ENCODE results near the gene BNIP3. TPM values are rescaled to one million over a fixed set of nuclear protein-coding genes. Genes with fewer than 3 reads are reported as not detected.

The BNIP3 gene
- total RNA-seq, 1 donor from 2014 or later, result 29.9 TPM

DNA sequence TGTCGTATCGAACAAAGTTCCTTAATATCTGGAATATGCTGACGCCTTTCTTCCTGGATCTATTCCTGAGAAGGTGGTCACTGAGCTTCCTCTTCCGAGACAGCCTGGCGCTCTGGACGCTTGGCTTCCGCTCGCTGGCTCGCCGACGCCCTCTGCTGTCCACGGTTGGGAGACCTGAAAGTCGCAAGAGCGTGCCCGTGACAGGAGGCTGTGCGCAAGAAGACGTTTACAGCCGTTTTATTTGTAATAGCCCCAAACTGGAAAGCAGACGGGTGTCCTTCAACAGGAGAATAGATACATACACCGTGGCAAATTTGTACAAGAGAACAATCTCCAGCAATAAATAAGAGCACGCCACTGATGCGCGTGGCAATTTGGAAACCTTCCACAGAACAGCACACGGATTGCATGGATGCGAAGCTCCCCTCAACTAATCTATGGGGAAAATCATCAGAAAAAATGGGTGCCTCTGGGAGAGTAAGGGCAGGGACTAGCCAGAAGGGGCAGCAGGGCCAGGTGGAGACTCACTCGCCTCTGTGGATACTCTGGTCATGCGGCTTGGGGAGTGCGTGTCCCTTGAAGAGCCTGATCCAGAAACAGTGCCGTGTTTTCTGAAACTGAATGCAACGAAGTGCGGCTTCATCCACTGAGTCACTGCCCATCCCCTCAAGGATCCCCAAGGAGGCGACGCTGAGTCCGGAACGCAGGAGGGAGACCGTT is 41.5 kb upstream of the BNIP3 start:
- Mint-ChIP-seq H3K4me1 (ENCODE audit: unreplicated experiment) (peaks cover 5% of the 10 kb centered on the region), H3K4me3 (ENCODE audit: unreplicated experiment) (peak overlapping the region; percentile 32), H3K36me3 (ENCODE audit: low read depth, unreplicated experiment) (peaks cover 10% of the 10 kb centered on the region), H3K27me3 (ENCODE audit: unreplicated experiment) (peaks cover 13% of the 10 kb centered on the region), H3K9me3 (ENCODE audit: unreplicated experiment) (no peaks in the 10 kb centered on the region), H3K27ac (ENCODE audit: unreplicated experiment) (no peak overlapping the region)
- DNase-seq (ENCODE audit: low spot score), result peak; percentile 91
- TF ChIP-seq, protein P1, sequence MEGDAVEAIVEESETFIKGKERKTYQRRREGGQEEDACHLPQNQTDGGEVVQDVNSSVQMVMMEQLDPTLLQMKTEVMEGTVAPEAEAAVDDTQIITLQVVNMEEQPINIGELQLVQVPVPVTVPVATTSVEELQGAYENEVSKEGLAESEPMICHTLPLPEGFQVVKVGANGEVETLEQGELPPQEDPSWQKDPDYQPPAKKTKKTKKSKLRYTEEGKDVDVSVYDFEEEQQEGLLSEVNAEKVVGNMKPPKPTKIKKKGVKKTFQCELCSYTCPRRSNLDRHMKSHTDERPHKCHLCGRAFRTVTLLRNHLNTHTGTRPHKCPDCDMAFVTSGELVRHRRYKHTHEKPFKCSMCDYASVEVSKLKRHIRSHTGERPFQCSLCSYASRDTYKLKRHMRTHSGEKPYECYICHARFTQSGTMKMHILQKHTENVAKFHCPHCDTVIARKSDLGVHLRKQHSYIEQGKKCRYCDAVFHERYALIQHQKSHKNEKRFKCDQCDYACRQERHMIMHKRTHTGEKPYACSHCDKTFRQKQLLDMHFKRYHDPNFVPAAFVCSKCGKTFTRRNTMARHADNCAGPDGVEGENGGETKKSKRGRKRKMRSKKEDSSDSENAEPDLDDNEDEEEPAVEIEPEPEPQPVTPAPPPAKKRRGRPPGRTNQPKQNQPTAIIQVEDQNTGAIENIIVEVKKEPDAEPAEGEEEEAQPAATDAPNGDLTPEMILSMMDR (IDR thresholded peaks at IDR 0.05; ENCODE audit: unreplicated experiment), result peak; percentile 77

DNA sequence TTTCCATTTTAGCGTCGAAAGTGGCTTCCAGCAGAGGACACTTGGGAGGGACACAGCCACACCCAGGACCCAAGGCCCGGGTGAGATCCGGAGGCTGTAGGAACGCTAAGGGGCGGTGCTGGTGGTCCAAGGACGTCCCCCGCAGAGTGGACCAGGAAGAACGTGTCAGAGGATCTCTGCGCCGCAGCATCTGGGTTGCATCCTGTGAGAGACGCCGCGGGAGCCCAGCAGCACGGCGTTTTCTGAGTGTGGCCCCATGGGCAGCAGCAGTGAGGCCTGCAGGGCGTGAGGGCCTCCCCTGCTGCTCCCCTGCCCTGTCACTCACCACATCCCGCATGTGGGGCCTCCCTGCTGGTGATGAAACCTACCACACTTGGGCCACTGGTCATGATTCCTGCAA is 40.5 kb upstream of the BNIP3 start:
- TF ChIP-seq, protein P1 (IDR thresholded peaks at IDR 0.05; ENCODE audit: unreplicated experiment), result no peak
- H3K36me3 Mint-ChIP-seq (ENCODE audit: low read depth, unreplicated experiment), result peaks cover 10% of the 10 kb centered on the region
- DNase-seq (ENCODE audit: low spot score), result no peak

DNA sequence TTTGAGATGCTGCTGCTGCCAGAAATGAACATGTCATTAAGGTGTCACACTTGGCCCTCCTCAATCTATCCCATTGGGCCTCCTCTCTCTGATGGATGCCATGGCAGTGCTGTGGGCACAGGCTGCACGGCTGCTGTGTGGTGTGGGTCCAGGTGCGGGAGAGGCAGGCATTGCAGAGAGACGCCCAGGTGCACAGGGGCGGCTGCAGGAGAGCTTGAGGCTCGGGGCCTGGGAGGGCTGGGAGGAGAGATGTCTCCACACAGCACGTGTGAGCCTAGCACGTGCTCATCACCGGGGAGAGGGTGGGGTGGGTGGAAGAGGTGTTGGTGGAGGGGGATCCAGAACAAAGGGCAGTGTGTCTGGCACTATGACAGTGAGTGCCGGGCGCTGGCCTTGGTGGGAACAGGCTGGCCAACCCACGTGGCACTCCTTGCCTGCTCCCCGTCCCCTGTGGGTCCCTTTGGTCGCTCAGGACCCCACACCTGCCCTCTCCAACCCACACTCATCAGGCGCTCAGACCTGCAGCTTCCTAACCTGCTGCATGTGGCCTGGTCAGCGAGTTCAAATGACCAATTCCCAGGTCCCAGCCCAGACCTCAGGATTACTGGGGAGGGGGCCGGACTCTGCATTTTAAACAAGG is 39.9 kb upstream of the BNIP3 start:
- TF ChIP-seq, protein P1 (IDR thresholded peaks at IDR 0.05; ENCODE audit: unreplicated experiment), result no peak
- DNase-seq (ENCODE audit: low spot score), result no peak
- H3K27me3 Mint-ChIP-seq (ENCODE audit: unreplicated experiment), result peaks cover 13% of the 10 kb centered on the region
- H3K4me1 Mint-ChIP-seq (ENCODE audit: unreplicated experiment), result peaks cover 5% of the 10 kb centered on the region
- H3K27ac Mint-ChIP-seq (ENCODE audit: unreplicated experiment), result no peak overlapping the region
- H3K36me3 Mint-ChIP-seq (ENCODE audit: low read depth, unreplicated experiment), result peaks cover 10% of the 10 kb centered on the region
- no peaks in the 10 kb centered on the region for H3K9me3 Mint-ChIP-seq (ENCODE audit: unreplicated experiment)
- no peak overlapping the region for H3K4me3 Mint-ChIP-seq (ENCODE audit: unreplicated experiment)

More for the DNA sequence above, 40.5 kb upstream of the BNIP3 start:
- Mint-ChIP-seq H3K4me1 (ENCODE audit: unreplicated experiment) (peaks cover 5% of the 10 kb centered on the region), H3K4me3 (ENCODE audit: unreplicated experiment) (no peak overlapping the region), H3K27me3 (ENCODE audit: unreplicated experiment) (peaks cover 13% of the 10 kb centered on the region), H3K27ac (ENCODE audit: unreplicated experiment) (no peak overlapping the region), H3K9me3 (ENCODE audit: unreplicated experiment) (no peaks in the 10 kb centered on the region)

DNA sequence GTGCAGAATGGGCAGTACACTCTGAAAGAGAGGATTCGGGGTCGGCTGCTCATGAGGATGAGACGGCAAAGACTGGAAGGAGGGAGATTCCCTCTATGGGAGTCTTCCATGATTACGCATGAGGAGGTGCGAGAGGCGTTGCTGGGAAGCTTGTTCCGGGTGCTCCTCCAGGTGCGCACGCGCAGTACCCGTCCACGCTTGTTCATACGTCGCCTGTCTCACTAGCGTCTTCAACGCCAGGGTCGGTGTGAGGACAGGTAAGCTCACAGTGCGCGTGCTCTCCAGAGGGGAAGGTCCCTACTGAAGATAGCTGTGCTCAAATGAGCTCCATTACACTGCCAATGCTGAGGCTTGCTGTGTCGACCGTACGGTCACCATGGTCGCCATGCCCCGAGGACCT is 39.3 kb upstream of the BNIP3 start:
- peak overlapping the region; percentile 9 for H3K4me3 Mint-ChIP-seq (ENCODE audit: unreplicated experiment)

More for the DNA sequence above, 39.3 kb upstream of the BNIP3 start:
- DNase-seq (ENCODE audit: low spot score), result no peak
- H3K27ac Mint-ChIP-seq (ENCODE audit: unreplicated experiment), result no peak overlapping the region
- H3K4me1 Mint-ChIP-seq (ENCODE audit: unreplicated experiment), result peaks cover 11% of the 10 kb centered on the region
- peaks cover 10% of the 10 kb centered on the region for H3K36me3 Mint-ChIP-seq (ENCODE audit: low read depth, unreplicated experiment)
- no peaks in the 10 kb centered on the region for H3K9me3 Mint-ChIP-seq (ENCODE audit: unreplicated experiment)
- peaks cover 13% of the 10 kb centered on the region for H3K27me3 Mint-ChIP-seq (ENCODE audit: unreplicated experiment)
- TF ChIP-seq, protein P1 (IDR thresholded peaks at IDR 0.05; ENCODE audit: unreplicated experiment), result no peak
